ENCODE measurements around the gene COX4I1. TPM values are rescaled to one million over a fixed set of nuclear protein-coding genes. Genes with fewer than 3 reads are reported as not detected.

Gene COX4I1
- total RNA-seq, 1 donor from 2014 or later: 308 TPM

DNA sequence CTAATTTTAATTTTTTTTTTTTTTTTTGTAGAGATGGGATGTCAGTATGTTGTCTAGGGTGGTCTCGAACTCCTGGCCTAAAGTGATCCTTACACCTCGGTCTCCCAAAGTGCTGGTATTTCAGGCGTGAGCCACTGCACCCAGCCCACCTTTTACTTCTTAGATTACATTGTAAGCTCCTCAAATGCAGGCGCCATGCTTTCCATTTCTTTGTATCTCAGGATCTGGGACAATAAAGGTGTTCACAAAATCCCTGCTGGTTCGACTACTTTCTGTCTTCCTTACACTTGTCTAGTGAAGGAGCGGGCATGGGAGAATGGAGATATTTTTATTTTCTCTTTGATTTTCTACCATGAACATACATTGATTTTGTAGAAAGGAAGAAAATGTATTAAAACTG, 25.4 kb upstream of the COX4I1 start:
- H3K9me3 ChIP-seq (ENCODE audit: low read depth): no peaks in the 10 kb centered on the region
- Mint-ChIP-seq H3K4me1 (no peaks in the 10 kb centered on the region), H3K27me3 (ENCODE audit: insufficient read depth, low read depth) (no peaks in the 10 kb centered on the region), H3K36me3 (peaks cover 3% of the 10 kb centered on the region), H3K9me3 (no peaks in the 10 kb centered on the region), H3K27ac (peak overlapping the region; percentile 61), H3K4me3 (no peak overlapping the region)
- no peak overlapping the region for H3K4me2 ChIP-seq
- TF ChIP-seq, protein P1, sequence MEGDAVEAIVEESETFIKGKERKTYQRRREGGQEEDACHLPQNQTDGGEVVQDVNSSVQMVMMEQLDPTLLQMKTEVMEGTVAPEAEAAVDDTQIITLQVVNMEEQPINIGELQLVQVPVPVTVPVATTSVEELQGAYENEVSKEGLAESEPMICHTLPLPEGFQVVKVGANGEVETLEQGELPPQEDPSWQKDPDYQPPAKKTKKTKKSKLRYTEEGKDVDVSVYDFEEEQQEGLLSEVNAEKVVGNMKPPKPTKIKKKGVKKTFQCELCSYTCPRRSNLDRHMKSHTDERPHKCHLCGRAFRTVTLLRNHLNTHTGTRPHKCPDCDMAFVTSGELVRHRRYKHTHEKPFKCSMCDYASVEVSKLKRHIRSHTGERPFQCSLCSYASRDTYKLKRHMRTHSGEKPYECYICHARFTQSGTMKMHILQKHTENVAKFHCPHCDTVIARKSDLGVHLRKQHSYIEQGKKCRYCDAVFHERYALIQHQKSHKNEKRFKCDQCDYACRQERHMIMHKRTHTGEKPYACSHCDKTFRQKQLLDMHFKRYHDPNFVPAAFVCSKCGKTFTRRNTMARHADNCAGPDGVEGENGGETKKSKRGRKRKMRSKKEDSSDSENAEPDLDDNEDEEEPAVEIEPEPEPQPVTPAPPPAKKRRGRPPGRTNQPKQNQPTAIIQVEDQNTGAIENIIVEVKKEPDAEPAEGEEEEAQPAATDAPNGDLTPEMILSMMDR (IDR thresholded peaks at IDR 0.05): no peak
- TF ChIP-seq EZH2 (IDR thresholded peaks at IDR 0.05): no peak
- TF ChIP-seq EZH2phosphoT487 (IDR thresholded peaks at IDR 0.05): no peak
- no peaks in the 10 kb centered on the region for H3K4me1 ChIP-seq
- H4K20me1 ChIP-seq (ENCODE audit: low read depth): no peaks in the 10 kb centered on the region
- H3K36me3 ChIP-seq: no peaks in the 10 kb centered on the region
- no peak overlapping the region for H3K4me3 ChIP-seq
- no peaks in the 10 kb centered on the region for H3K27me3 ChIP-seq
- H3K9ac ChIP-seq: no peak overlapping the region
- H3K27ac ChIP-seq: no peak overlapping the region
- no peaks in the 10 kb centered on the region for H3K79me2 ChIP-seq (ENCODE audit: low read depth)
- DNase-seq (ENCODE audit: low spot score): no peak
- H3F3A ChIP-seq (ENCODE audit: low read depth): peaks cover 4% of the 10 kb centered on the region
- no peak overlapping the region for H2AFZ ChIP-seq (replicated peaks)

DNA sequence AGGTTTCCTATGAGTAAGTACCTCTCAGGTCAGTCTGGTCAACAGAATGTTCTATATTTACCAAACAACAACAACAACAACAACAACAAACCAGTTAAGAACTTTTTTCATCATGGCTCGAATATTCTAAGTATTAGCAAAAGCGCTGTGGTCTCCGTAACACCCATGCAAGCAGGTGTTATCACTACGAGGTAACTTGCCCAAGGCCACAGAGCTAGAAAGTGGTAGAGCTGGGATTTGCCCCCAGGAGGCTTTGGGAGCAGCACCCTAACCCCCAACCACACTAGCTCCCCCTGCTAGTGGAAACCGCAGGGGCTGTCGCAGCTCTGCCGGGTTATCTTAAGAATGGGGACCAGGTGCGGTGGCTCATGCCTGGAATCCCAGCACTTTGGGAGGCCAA, 24.7 kb upstream of the COX4I1 start:
- Histone ChIP-seq H3F3A (ENCODE audit: low read depth) (peaks cover 4% of the 10 kb centered on the region), H3K36me3 (no peaks in the 10 kb centered on the region), H2AFZ (replicated peaks) (no peak overlapping the region), H4K20me1 (ENCODE audit: low read depth) (no peaks in the 10 kb centered on the region), H3K27ac (no peak overlapping the region), H3K79me2 (ENCODE audit: low read depth) (no peaks in the 10 kb centered on the region), H3K9me3 (ENCODE audit: low read depth) (no peaks in the 10 kb centered on the region), H3K27me3 (no peaks in the 10 kb centered on the region), H3K4me3 (no peak overlapping the region), H3K4me1 (no peaks in the 10 kb centered on the region), H3K4me2 (no peak overlapping the region), H3K9ac (no peak overlapping the region)
- no peak for DNase-seq (ENCODE audit: low spot score)
- H3K4me3 Mint-ChIP-seq: no peak overlapping the region
- H3K27ac Mint-ChIP-seq: no peak overlapping the region
- TF ChIP-seq, protein P1 (IDR thresholded peaks at IDR 0.05): no peak
- TF ChIP-seq EZH2 (IDR thresholded peaks at IDR 0.05) (no peak), EZH2phosphoT487 (IDR thresholded peaks at IDR 0.05) (no peak)
- H3K36me3 Mint-ChIP-seq: peaks cover 6% of the 10 kb centered on the region
- no peaks in the 10 kb centered on the region for H3K9me3 Mint-ChIP-seq
- no peaks in the 10 kb centered on the region for H3K4me1 Mint-ChIP-seq
- H3K27me3 Mint-ChIP-seq (ENCODE audit: insufficient read depth, low read depth): no peaks in the 10 kb centered on the region

DNA sequence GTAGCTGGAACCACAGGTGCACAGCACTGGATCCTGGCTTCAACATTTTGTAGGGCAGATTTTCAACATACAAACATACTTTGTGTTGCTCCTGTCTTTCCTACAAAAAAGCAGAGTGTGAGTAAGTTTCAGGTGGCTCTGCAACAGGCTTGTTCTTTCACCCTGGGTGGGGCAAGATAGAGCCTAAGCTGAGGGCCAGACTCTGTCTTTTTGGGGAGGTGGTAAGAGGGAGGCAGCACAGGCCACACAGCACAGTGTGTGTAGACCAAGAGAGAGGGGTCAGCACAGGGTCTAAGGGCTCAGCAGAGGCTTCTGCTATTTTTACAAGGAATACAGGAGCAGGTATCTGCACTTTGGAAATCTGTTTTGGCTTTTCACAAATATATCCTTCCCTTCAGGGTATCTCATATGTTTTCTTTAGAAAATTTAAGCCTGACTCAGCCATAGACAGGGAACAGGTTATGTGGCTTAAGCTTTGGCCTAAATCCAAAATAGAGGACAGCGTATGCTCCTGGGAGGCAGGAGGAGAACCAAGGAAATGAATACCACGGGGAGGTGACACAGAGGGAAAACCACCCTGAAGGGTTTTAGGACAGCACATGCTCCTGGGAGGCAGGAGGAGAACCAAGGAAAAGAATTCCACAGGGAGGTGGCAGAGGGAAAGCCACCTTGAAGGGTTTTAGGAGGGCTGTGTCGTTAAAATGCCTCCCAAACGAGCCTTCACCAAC, 21.7 kb upstream of the COX4I1 start:
- Mint-ChIP-seq H3K9me3 (no peaks in the 10 kb centered on the region), H3K27me3 (ENCODE audit: insufficient read depth, low read depth) (peaks cover 3% of the 10 kb centered on the region), H3K4me1 (no peaks in the 10 kb centered on the region), H3K27ac (no peak overlapping the region), H3K36me3 (peaks cover 8% of the 10 kb centered on the region), H3K4me3 (no peak overlapping the region)
- Histone ChIP-seq H3K9ac (peak overlapping the region; percentile 20), H3K9me3 (ENCODE audit: low read depth) (no peaks in the 10 kb centered on the region), H3K79me2 (ENCODE audit: low read depth) (no peaks in the 10 kb centered on the region), H3K4me2 (no peak overlapping the region), H3K4me1 (no peaks in the 10 kb centered on the region), H3K4me3 (no peak overlapping the region), H3K27ac (no peak overlapping the region), H3F3A (ENCODE audit: low read depth) (peaks cover 4% of the 10 kb centered on the region), H4K20me1 (ENCODE audit: low read depth) (peaks cover 11% of the 10 kb centered on the region), H3K36me3 (no peaks in the 10 kb centered on the region), H3K27me3 (no peaks in the 10 kb centered on the region), H2AFZ (replicated peaks) (no peak overlapping the region)
- TF ChIP-seq EZH2 (IDR thresholded peaks at IDR 0.05): no peak
- TF ChIP-seq, protein P1 (IDR thresholded peaks at IDR 0.05): no peak
- no peak for DNase-seq (ENCODE audit: low spot score)
